Germinal center (tissue), 1 donor: Measurements from ENCODE around the gene ZNF552.
A peak's percentile ranks its signal among the peaks of the same experiment; 100 is the strongest.
"Not testable (repeated sequence)": the region's sequence is repeated elsewhere in the genome, so short reads cannot be mapped to it uniquely, and the experiment has no call there.

ENCODE experiments used
- DNase-seq: peaks from one replicate; pipeline ENCODE4 v3.0.0; 2012; ENCODE audit warnings: mixed read lengths, low spot score

ZNF552 gene

DNA sequence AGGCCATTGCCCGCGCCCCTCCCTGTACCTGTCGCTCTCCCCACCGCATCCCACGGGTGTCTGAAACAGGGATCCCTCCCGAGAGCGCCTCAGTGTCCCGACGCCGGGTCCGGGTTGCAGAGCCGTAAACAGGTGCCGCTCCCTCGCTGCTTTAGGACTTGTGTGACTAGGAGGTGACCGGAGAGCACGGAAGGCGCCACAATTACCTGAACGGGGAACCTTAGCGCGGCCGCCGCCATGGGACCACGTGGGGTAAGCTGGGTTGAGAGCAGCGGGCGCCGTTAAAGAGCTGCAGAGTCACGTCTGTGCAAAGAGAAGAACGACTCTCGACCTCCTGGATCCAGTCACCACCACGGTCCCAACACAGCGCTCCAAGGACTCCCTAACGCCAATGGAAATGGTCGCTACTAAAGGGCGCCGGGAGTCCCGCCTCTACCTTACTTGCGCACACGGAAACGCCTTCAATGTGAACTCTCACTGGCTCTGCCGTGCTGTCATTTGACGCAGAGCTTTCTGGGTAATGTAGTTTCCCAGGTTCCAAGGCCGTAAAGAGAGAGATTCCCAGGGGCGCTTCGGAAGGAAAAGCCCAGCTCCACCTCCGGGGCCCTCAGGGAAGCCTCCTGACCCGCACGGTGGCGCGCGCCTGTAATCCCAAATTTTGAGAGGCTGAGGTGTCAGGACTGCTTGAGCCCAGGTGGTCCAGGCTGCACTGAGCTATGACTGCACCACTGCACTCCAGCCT is at the start of gene ZNF552:
ZNF552 (minus strand) TSS at position 409 of the 742 bp plus-strand sequence; CDS start at position 239, 170 bp downstream.
- peak; percentile 84 for DNase-seq

GRCh38 chr19:57862351-57862750 is 47.6 kb upstream of the ZNF552 start:
- DNase-seq: not testable (repeated sequence)

DNA sequence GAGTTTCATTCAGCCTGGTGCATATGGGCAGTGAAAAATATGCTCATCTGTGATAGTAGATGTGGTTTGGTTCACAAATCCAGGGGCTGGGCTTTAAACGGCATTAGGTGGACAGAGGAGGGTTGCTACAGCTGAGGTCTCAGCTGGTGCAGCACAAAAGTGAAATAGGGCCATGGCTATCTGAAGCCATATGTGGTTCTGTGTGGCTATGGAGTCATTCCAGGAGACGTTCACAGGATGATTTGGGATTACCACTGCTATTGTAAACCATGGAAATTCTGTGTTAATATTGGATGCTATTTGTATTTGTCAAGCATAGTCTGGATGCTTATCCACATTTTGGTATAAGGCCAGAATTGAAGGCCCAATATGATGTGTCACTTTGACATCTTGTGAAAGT is 39.4 kb upstream of the ZNF552 start:
- not testable (repeated sequence) for DNase-seq

DNA sequence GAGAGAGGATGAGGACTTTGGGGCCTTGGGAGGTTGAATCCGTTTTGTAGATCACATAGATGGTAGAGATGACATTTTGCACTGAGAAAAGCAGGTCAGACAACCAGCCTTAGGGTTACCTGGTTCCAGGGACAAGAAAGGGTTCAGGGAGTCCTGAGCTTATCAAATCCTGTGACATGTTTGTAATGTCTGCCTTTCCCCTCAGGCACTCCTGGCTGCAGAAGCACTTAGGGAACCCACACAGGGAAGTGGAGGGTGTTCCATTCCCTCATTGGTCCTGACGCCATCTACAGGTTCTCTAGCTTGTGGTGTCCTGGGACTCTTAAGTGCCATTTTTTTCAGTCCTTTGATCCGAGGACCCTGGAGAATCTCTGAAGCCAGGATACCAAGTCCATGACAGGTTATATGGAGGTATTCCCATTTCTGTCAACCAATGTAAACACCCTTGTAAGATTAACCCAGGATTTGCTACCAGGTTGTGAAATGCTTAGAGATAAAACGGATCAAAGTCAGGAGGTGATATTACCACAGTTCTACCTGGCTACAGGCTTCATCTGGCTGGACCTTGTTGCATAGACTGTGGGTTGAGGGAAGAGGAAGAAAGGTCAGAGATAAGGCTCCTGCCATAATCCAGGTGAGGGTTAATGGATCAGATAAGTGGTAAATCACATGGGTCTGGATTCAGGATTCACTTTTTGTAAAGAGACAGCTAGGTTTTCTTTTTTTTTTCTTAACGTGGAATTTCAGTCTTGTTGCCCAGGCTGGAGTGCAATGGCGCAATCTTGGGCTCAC is 37.3 kb upstream of the ZNF552 start:
- not testable (repeated sequence) for DNase-seq

DNA sequence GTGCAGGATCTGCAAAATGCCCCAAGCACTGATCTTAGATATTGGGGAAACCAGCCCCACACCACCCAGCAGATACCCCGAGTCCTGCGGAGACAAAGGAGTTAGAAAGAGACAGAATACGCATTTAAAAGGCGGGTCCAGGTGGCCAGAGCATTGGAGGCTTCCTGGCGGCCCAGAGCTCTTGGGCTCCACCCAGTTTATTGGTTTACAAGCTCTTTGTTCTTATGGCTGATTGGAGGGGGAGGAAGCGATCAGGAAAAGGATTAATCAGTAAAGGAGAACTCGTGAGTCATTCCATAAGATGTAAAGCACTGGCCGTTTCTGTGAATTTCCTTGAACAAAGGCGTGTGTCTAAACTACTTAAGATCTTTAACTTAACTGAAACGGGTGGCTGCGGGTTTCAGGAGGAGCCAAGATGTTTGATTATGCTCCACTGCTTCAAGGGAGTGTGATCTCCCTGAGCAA is 35.9 kb upstream of the ZNF552 start:
- DNase-seq: no peak

DNA sequence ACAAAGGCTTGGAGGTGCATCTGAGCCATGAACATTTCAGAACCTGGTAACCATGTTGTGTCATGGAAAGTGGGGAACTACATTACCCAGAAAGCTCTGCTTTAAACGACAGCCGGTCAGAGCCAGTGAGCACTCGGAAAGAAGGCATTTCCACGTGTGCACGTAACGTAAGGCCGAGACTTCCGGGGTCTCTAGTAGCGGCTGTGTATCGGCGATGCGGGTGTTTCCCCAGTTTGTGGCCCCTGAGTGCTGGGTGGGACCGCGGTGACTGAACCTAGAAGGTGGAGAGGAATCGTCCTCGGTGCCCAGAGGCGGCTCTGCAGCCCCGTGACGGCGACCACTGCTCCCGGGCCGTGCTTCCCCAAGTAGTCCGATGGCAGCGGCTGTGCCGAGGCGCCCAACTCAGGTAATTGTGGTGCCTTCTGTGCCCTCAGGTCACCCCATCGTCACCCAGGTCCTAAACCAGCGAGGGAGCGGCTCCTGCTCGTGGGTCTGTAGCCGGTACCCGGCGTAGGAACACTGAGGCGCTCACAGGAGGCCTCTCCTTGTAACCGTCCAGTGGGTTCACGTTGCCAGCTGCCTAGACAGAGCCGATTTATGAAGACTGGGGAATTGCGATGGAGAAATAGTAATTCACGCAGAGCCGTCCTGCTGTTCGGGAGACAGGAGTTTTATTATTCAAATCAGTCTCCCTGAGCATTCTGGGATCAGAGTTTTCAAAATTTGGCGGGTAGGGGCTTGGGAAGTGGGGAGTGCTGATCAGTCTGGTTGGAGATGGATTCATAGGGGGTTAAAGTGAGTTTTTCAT is 35.2 kb upstream of the ZNF552 start, which contains the start of gene ZNF587:
ZNF587 (plus strand) TSS at position 194 of the 808 bp plus-strand sequence; CDS start at position 374, 180 bp downstream.
- DNase-seq: peak; percentile 80

GRCh38 chr19:57849162-57849665 is 34.5 kb upstream of the ZNF552 start:
- DNase-seq: not testable (repeated sequence)

GRCh38 chr19:57847164-57847563 is 32.5 kb upstream of the ZNF552 start:
- not testable (repeated sequence) for DNase-seq

- no peak for DNase-seq
Measured at GRCh38 chr19:57841122-57841763, 26.5 kb upstream of the ZNF552 start.

GRCh38 chr19:57838622-57839191 is 24.0 kb upstream of the ZNF552 start:
- not testable (repeated sequence) for DNase-seq

GRCh38 chr19:57836991-57837390 is 22.3 kb upstream of the ZNF552 start:
- not testable (repeated sequence) for DNase-seq

- no peak for DNase-seq
Measured at GRCh38 chr19:57830071-57830602, 15.4 kb upstream of the ZNF552 start, which contains the start of gene ZNF587B. ZNF587B (plus strand) TSS chr19:57830299; CDS start chr19:57830529, 230 bp downstream.

- no peak for DNase-seq
Measured at GRCh38 chr19:57829316-57829715, 14.6 kb upstream of the ZNF552 start.

- no peak for DNase-seq
Measured at GRCh38 chr19:57825511-57825910, 10.8 kb upstream of the ZNF552 start.

- not testable (repeated sequence) for DNase-seq
Measured at GRCh38 chr19:57823608-57824007, 8.9 kb upstream of the ZNF552 start.

DNA sequence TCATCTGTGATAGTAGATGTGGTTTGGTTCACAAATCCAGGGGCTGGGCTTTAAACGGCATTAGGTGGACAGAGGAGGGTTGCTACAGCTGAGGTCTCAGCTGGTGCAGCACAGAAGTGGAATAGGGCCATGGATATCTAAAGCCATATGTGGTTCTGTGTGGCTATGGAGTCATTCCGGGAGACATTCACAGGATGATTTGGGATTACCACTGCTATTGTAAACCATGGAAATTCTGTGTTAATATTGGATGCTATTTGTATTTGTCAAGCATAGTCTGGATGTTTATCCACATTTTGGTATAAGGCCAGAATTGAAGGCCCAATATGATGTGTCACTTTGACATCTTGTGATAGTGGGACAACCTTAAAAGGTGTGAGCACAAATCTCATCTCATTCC is 8.4 kb upstream of the ZNF552 start:
- not testable (repeated sequence) for DNase-seq

- not testable (repeated sequence) for DNase-seq
Measured at GRCh38 chr19:57821501-57821900, 6.8 kb upstream of the ZNF552 start.

DNA sequence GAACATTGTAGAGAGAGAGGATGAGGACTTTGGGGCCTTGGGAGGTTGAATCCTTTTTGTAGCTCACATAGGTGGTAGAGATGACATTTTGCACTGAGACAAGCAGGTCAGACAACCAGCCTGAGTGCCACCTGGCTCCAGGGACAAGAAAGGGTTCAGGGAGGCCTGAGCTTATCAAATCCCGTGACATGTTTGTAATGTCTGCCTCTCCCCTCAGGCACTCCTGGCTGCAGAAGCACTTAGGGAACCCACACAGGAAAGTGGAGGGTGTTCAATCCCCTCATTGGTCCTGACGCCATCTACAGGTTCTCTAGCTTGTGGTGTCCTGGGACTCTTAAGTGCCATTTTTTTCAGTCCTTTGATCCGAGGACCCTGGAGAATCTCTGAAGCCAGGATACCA is 6.4 kb upstream of the ZNF552 start:
- not testable (repeated sequence) for DNase-seq

DNA sequence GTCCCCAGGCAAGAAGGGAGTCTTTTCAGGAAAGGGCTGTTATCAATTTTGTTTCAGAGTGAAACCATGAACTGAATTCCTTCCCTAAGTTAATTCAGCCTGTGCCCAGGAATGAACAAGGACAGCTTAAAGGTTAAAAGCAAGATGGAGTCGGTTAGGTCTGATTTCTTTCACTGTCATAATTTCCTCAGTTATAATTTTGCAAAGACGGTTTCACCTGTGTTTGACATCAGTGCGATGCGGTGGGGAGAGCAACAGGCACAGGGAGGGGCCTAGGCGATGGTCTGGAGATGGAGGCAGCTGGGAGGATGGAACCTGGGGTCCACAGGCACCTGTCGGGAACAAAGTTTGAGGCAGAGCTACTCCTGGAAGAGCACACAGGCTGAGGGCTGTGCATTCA is 5.9 kb upstream of the ZNF552 start:
- DNase-seq: no peak

- peak; percentile 91 for DNase-seq
Measured at GRCh38 chr19:57819475-57820148, 4.9 kb upstream of the ZNF552 start.
